Astrocyte of the spinal cord (primary cell): ENCODE data around the gene NEURL1B.

Source experiments
- DNase-seq: peaks from one replicate; pipeline ENCODE4 v3.0.0; 2011; ENCODE audit warnings: low read depth, low spot score
- H3K4me3 ChIP-seq: 2 replicates; pipeline ENCODE4 v1.5.1; 2011; ENCODE audit warnings: low read depth, mild to moderate bottlenecking, low read length, moderate library complexity
- CTCF ChIP-seq: IDR thresholded peaks from 2 replicates; pipeline ENCODE4 v1.5.1; 2012; ENCODE audit warnings: low read depth, mild to moderate bottlenecking, low read length, inconsistent platforms
- in situ Hi-C: cut with HindIII; loops from 2 replicates; pipeline ENCODE4 v1.10.0; 2017; ENCODE audit warnings: low sequenced_read_pairs

NEURL1B gene

GRCh38 chr5:172732201-172732865 is 91.3 kb downstream of the NEURL1B start:
- in situ Hi-C loops, result no loop called here
- no peak for DNase-seq
- no peak for TF ChIP-seq CTCF

GRCh38 chr5:172733131-172733973 is 92.3 kb downstream of the NEURL1B start:
- no peak for TF ChIP-seq CTCF
- in situ Hi-C loops, result no loop called here
- DNase-seq, result peak; percentile 96
- no peak overlapping the region for H3K4me3 ChIP-seq

More at GRCh38 chr5:172732201-172732865, 91.3 kb downstream of the NEURL1B start:
- H3K4me3 ChIP-seq, result no peak overlapping the region

DNA sequence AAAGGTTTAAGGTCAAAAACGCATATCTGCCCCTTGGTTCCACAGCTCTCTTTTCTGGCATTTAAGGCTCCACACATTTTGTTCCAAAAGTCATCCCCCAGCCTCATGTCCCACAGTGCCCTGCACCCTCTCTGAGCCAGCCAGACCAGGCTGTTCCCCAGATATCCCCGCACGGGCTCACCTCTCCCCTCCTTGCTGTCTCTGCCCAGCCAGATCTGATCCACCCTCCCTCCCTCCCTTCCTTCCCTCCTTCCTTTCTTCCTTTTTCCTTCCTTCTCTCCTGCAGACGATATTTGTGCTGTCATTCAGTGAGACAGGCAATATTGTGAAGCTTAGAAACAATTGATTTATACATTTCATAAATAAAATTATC is 92.9 kb downstream of the NEURL1B start:
- DNase-seq, result no peak
- H3K4me3 ChIP-seq, result no peak overlapping the region
- in situ Hi-C loops, result no loop called here
- no peak for TF ChIP-seq CTCF

- no peak for DNase-seq
- in situ Hi-C loops, result no loop called here
- TF ChIP-seq CTCF, result no peak
- no peak overlapping the region for H3K4me3 ChIP-seq
Observed at GRCh38 chr5:172735141-172735831, 94.2 kb downstream of the NEURL1B start.

DNA sequence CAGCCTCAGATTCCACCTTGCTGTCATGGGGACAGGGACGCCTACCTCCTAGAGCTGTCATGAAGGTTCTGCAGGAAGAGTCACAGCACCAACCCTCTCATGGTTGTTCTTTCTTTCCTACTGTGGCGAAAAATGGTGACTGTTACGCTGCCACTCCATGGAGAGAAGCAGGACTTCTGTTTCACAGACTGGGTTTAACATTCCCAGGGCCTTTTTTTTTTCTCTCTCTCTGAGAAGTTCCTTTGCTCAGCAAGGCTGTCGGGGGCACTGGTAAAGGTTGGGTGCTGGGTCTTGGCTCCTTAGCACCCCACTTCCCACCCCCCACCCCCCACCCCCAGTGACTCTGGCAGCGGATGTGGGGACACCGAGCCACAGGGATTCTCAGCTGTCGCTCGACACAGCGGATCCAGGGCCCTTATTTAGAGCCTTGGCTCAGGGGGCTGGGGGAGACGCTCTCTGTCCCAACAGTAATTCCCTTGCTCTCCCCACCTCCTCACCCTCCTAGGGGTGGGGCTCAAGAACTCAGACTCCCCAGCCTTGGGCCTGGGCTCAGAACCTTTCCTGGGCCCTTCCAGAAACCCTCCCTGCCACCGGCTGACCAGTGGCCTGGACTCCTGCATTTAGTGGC is 95.6 kb downstream of the NEURL1B start:
- no peak for TF ChIP-seq CTCF
- no peak for DNase-seq
- in situ Hi-C loops, result no loop called here
- H3K4me3 ChIP-seq, result no peak overlapping the region

- no peak for TF ChIP-seq CTCF
- no peak overlapping the region for H3K4me3 ChIP-seq
- in situ Hi-C loops, result no loop called here
- DNase-seq, result no peak
Observed at GRCh38 chr5:172739375-172739774, 98.3 kb downstream of the NEURL1B start.
